SIG-M5 (cell line): ENCODE results near the gene CCDC192.

ENCODE experiments used
- DNase-seq: peaks from one replicate; lab custom pipeline; 2025; lab: John Stamatoyannopoulos, UW

The CCDC192 gene

DNA sequence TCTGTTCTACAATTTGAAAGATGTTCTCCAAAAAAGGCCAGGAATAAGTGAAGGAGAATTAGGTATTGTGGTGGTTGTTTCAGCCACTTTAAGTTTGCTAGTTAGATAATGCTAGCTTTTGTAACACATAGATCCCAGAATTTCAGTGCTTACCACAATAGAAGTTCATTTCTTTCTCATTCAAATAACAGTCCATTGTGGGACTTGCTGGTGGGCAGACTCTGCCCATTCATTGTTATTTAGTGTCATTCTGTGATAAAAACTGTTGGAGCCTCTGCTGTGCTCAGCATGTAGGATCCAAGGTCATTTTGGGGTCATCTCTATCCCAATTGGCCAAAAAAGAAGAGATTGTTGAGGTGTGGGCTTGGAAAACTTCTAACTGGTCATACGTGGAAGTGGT lies 106.8 kb downstream of the CCDC192 start:
- DNase-seq, result no peak

DNA sequence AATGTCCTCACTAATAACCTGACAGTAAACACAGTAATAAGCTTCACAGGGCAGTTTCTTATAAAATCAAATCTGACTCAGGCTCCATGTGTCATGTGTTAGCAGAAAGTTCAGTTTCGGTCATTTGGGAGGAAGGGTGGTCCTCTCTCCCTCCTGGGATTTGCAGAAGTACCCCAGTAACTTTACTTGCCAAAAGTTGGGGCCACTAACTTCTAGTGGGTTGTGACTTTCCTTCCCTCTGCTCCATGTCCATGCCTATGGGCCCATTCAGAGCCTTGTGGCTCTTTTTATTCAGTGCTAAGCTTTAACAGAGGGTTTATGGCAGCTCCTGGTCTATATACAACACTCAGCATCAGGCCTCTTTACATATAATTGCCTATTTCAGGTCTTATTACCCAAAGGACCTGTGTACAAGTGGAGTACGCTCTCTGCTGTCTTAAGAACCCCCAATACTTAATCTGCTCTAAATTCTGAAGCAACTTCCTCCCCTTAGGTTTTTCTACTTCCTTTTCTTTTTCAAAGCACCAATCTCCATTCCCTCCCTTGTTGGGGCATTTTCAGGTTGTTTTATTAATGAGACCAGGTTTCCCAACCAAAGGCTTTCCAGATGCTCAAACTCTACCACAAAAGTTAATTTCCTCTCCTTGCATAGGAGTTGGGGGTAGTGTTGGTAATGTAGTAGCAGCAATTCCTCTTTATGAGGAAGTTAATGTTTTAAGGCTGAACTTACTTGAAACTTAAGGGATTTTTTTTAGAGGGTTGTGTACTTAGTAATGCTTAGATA lies 107.7 kb downstream of the CCDC192 start:
- no peak for DNase-seq

DNA sequence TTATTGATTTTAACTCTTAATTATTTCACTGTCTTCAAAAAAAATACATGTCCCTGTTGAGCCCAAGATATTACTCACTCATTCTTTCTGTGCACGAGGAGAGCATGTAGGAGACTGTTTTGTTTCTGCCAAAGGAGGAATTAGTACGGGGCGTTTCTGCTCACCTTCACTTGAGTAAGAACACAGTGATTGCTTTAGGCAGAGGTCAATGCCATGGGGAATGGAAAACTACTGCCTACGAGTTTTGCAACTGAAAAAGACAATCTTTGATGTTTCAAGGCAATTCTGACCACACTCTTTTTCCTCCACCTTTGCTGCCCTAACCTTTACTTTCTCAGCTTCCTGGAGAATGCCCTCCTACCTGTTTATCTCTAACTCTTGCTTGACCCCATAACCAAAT lies 109.4 kb downstream of the CCDC192 start:
- DNase-seq, result no peak

DNA sequence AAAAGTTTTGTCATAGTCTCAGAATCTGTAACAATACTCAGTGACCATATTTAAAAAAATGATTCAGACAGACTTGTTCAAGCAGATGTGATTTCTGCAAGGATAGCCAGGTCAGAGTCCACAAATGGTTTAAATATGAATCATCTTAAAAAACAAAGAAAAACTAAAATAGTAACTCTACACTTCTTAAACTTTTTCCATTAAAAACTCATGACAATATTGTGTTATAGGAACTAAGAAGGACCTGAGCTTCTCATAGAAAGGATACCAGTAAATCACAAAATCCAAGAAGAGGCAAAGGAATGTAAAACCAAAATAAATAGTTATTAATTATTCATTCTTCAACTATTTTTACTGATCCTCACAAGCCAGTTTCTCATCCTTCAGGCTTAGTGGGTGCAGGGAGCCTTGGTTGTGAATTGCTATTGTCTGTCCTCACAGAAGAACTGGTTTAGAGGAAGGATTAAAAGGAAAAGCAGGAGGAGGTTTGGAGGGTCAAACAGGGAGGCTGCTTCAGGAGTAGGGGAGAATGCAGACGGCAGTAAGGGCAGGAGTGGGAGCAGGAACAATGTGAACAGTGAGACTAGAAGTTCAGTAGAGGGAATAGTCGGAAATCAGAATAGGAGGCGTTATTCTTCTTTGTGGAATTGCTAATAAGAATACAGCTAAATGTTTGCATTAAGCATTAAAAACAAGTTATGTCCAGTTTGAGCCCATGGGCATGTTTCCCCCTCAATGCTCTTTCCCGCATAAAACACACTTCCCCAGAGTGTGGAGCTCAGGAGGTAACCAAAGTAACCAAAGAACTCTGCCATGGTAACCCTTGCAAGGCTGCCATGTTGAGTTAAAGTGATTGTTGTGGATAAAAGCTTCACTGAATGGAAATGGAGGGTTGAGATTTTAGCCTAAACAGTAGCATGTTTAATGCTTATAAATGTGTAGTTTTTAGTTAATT lies 110.7 kb downstream of the CCDC192 start:
- DNase-seq, result no peak

DNA sequence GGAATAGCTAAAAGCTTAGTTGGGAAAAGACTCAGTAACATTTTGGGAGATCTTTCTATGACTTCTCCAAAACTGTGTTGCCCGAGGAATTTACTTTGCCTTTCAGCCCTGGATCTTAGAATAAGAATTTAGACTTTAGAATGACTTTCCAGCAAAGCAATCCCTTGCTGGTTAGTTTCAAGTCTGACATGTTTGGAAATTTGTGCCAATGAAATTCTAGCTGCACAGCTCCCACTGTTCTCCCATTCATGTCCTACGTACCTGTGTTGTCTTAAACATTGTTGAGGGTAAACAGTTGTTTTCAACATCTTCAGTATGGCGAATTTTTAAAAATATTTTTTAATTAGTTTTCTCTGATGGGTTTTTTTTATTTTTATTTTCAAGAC lies 111.4 kb downstream of the CCDC192 start:
- no peak for DNase-seq

DNA sequence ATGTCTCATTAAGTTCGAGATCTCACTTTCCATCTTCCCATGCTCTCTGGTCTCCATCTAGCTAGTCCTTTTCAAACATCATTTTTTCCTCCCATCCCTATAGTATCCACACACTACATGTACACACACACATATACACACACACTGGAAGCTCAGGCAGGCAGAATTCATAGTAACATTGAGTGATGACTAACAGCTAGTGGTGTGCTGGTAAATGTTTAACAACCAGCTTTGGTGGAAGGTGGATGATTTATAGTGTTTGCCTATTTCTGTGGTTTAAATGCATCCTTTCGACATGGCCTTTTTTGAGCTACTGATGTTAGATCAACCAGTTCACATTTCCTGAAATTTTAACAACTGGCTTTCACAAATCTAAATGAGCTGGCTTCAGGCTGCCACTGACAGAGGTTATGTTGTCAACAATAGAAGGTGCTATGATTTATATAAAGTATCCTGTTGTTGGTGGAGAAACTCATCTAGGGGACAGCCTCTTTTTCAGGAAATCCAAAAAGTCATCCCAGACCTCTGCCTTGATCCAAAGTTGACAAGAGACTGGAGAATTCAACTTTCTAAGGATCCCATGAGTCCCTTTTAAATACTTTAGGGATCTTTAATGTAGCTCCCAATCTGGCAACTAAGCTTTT lies 117.8 kb downstream of the CCDC192 start:
- DNase-seq, result no peak

DNA sequence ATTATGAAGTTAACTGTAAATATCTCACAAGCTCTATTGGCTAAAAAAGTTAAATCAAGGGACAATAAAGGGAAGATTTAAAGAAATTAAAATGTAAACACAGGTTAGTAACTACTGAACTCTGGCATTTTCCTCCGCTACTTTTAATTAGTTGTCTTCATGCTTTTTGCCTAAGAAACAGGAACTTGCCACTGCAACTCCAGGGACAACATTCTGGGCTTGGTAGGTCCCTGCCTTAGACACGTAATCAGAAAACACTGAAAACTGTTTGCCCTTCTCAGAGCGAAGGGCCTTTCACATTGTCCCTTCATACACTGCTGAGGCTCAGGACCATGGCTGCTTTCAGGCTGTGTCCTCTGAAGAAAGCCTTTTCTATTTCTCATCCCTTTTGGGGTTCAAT lies 118.7 kb downstream of the CCDC192 start:
- no peak for DNase-seq

DNA sequence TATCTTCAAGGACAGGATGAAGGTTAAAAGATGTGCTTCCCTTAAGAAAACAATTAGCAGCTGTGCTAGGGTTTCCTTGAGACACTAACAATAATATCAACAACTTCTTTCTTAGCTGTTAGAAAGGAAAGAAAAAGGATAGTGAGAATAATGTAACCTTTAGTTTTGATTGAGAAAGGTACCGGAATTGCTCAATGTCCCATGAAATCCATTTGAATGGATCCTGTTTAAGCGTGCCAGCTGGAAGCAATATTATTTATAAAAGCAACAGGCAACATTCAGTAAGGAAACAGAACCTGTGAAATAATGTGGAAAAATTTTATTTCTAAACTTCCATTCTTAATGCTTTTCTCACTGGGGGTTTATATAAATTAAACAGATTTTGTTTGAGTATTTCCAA lies 120.9 kb downstream of the CCDC192 start:
- no peak for DNase-seq

DNA sequence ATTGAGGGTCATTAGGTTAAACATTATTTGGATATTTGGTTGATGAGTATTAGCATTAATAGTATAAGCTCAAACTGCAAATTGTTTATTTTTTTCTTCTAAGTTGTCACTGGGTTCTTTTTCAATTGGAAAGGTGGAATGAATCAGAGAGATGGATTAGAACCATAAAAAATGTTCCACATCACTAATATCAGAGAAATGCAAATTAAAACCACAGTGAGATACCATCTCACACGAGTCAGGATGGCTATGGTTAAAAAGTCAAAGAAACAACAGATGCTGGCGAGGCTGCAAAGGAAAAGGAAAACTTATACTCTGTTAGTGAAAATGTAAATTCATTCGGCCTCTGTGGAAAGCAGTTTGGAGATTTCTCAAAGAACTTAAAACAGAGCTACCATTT lies 122.8 kb downstream of the CCDC192 start:
- DNase-seq, result no peak

DNA sequence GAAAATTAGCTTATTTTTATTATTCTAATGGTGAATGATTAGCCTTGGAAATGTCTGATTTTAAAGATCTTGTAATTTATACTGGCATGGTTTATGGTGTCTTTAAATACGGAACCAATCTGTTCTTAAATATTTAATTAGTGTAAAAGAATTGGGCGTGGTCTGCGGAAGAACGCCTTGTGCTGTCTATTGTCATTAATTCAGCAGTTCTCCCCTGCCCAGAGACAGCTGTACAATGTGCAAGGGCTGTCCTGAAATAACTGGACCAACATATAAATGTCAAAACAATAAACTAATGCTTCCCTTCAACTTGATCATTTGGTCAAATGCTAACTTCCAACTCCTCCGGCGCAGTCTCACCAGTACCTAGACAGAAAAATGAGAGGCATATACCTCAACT lies 124.3 kb downstream of the CCDC192 start:
- no peak for DNase-seq

DNA sequence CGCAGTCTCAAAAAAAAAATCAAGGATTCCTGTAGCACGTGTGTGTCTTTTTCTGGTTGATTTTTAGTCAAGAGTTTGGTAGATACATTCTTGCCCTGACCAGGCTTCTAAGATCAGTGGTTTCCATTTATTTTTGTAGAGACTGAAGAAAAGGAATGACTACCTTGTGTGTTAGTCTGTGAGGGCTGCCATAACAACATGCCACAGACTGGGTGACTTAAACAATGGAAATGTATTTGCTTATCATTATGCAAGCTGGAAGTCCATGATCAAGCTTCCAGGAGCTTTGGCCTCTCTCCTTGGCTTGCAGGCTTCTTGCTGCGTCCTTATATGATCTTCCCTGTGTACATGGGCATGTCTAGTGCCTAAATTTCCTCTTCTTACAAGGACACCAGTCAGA lies 127.0 kb downstream of the CCDC192 start:
- no peak for DNase-seq

DNA sequence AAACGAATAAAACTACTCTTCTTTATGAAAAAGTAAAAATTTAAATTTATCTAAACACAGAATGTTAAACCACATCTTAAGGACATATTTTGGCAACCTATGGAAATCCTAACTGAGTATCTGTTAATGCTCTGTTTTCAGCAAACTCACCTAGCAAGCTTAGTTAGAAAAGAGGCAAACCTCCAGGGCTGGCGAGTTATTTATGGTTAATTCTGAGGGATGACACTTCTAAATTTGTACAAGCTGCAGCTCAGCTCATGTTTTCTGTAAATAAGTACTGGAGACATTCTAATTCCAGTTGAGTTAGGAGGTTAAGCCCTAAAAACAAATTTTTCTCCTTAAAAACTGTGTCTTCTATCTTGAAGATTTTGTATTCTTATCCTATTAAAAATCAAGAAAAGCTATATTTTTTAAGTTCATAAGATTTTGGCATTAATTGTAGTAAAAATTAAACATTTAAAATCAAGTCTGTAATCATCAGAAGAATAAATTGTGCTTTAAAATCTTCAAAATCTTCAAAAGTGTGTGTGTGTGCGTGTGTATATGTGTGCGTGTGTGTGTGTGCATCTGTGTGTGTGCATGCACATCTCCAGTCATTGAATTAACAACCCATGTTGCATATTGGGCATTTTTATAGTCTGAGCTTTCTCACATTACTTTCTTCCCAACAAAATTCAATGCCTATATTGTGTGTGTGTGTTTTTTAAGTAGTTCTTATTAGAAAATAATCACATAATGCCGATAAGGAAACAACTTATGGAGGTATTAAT lies 127.8 kb downstream of the CCDC192 start:
- no peak for DNase-seq

DNA sequence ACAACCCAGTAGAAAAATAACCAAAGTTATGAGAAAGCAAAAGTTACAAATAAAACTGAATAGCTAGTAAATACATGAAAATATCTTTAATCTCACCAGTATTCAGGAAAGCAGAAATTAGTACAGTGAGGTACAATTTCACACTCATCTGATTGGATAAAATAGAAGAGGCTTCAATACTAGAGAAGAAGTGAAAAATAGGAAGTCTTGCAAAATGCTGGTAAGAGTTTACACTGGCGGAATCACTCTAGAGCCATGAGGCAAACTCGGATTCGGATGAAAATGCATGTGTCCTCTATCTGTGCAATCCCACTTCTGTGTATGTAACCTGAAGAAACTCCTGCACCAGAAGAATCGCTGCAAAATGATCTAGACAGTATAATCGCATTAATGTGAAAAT lies 128.9 kb downstream of the CCDC192 start:
- DNase-seq, result no peak

DNA sequence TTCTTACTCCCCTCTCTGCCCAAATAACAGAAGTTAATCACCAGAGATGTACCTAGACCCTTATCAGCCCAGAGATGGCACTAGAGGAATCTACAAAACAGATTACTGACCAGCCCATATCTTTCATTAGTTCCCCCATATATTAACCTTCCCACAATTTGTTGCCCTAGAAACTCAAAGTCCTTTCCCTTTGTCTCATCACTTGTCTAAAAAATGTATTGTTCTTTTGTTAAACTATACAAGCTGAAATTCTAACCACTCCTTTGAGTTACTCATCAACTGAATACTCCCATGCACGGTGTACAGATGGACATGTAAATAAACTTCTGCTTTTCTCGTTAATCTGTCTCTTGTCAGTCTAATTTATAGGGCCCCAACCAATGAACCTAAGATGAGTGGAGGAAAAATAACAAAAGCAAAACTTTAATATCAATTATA lies 130.9 kb downstream of the CCDC192 start:
- DNase-seq, result no peak

DNA sequence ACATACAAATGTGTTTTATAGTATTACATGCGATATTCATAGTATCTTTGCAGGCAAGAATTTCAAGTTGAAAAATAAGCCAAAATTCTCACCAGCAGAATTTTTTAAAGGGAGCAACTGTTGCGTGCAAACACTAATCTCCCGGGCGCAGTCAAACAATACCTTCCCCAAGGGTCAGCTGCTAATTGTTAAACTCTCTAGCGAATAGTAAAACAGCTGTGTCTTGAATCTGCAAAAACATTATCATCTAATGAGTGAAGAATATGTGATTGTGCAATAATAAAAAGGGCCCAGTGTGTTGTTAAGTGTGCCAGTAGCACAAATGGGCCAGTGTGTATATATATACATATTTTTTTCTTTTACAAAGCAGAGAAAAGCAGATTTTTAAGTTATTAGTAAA lies 131.4 kb downstream of the CCDC192 start:
- DNase-seq, result no peak

DNA sequence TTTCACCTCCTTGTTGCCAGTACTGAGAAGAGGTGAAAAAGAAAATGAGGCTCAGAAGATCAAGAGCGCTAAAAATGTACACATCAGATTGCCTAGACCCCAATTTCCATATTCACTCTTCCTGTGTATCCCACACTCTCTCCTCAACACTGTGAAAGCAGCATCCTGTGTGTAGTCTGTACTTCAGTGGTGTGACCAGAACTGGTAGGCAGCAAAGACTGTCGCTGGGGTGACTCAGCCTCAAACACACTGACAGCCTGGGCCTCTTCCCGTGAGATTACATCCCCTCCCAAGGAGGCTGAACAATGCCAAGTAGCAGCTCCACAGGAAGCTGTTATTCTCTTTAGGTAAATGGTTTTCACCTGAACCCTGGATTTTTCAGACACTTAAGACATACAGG lies 135.5 kb downstream of the CCDC192 start:
- DNase-seq, result no peak

DNA sequence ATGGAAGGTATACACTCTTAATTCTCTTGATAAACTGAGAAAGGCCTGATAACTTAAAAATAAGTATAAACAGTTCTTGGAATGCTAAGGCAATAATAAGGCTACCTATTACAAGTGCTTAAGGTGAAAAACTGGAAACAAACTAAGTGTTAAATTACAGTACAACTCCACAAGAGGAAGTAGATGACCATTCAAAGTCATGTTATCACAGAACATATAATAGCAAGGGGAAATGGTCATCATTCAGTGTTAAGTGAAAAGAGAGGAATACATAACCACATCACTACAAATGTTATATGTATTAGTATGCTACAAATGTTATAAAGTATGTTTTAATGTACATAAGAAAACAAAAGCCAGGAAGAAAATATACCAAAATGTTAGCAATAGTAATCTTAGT lies 135.9 kb downstream of the CCDC192 start:
- DNase-seq, result no peak

DNA sequence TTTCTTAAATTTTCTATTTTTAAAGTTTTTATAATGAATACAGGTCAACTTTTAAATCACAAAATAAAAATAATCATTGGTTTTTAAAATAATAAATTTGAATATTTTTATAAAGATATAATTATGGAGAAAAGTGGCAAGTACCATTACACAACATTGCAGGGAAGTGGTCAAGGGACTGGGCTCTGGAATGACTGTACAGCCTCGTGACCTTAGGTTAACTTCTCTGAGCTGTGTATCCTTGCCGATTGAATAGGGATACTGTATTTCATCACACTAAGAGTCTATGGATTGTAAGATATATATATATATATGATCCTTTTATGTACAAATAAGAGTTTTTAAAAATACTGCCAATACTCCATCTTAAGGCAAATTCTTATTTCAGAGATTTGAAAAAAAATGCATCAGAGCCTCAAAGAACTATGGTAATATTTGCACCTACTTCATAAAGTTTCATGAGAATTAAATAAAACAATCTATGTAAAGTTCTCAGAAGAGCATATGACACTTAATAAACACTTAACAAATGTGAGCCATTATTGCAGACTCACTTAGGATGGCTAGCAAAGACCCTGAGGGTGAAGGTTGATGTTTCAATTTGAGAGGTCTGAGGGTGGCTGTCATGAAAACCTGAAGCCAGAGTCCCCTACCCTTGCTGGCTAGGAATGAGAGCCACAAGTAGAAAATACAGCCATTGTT lies 136.5 kb downstream of the CCDC192 start:
- DNase-seq, result no peak

DNA sequence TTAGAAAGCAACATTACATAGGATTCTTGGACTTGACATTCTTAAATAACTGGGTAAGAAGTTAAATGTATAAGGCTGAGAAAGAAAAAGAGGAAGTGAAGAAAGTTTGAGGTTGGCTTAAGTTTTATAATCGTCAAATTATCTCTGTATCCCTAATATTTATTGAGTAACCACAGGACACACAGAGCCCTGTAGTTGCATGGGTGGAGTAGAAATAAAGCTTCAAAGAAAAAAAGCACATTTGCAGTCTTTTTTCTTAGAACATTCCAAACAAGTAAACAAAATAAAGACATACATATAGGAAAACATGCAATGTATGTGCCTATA lies 137.0 kb downstream of the CCDC192 start:
- no peak for DNase-seq

DNA sequence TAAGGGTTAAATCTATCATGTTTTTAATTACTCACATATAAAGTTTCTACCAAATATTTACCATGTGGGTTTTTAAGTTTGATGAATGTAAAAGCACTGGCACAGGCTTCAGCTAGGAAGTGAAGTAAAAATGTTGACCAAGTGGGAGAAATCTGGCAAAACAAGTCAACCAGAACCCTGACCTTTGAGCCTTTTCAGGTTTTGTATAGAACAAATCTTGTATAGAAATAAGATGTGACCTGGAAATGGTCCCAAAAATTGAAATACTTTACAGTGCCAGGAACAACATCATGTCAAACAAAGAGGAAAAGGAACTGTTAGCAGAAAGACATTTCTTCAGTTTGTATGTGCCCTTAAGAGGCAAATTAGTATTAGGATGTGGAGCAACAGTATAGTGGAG lies 137.6 kb downstream of the CCDC192 start:
- DNase-seq, result no peak

DNA sequence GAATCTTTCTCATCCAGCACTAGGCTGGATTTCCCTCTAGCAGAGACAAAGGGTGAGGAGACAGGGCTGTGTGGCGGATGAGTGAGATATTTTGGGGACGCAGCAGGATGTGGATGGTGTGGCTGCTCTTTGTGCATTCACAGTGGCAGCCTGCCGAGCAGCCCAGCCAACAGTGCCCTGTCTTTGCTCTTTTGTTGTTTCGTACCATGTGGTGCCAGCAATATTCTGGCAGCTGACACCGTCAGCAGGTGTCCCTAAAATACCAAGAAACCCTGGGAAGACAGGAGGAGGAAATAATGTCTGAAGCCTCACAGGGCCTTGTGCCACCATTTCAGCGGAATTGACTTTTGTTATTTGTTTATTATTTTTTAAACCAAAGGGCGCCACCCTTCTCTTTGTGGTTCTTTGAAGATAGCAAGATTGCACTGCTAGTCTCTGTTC lies 141.4 kb downstream of the CCDC192 start:
- DNase-seq, result no peak
